Mucosa of rectum (tissue), 2 donors: Measurements from ENCODE around the gene ZNF804A.

Experiments used
- H3K27ac ChIP-seq, 2 donors: one replicate each; pipeline ENCODE4 v1.7.0; 2013; ENCODE audit warnings: inconsistent platforms in 2 of 2, low read depth in 2 of 2, low read length in 2 of 2
- H3K27me3 ChIP-seq, 2 donors: one replicate each; pipeline ENCODE4 v1.7.0; 2013; ENCODE audit warnings: low read length in 2 of 2; ENCODE audit not compliant: control insufficient read depth in 2 of 2, insufficient read depth in 2 of 2
- H3K36me3 ChIP-seq, 2 donors: one replicate each; pipeline ENCODE4 v1.7.0; 2013; ENCODE audit warnings: low read length in 2 of 2; ENCODE audit not compliant: control insufficient read depth in 2 of 2, insufficient read depth in 2 of 2
- H3K4me1 ChIP-seq, 2 donors: one replicate each; pipeline ENCODE4 v1.7.0; 2013; ENCODE audit warnings: low read length in 2 of 2, mild to moderate bottlenecking in 1 of 2; ENCODE audit not compliant: control insufficient read depth in 2 of 2, insufficient read depth in 2 of 2
- H3K4me3 ChIP-seq, 2 donors: one replicate each; pipeline ENCODE4 v1.7.0; 2013; ENCODE audit warnings: low read length in 2 of 2
- H3K9ac ChIP-seq, 2 donors: one replicate each; pipeline ENCODE4 v1.7.0; 2013; ENCODE audit warnings: low read length in 2 of 2, low read depth in 1 of 2, mild to moderate bottlenecking in 1 of 2
- H3K9me3 ChIP-seq, 2 donors: one replicate each; pipeline ENCODE4 v1.7.0; 2013; ENCODE audit warnings: low read length in 2 of 2; ENCODE audit not compliant: control insufficient read depth in 2 of 2
- donor health status: healthy.
- donor health status: Normal muscosa, but diverticular disease.

ZNF804A gene

DNA sequence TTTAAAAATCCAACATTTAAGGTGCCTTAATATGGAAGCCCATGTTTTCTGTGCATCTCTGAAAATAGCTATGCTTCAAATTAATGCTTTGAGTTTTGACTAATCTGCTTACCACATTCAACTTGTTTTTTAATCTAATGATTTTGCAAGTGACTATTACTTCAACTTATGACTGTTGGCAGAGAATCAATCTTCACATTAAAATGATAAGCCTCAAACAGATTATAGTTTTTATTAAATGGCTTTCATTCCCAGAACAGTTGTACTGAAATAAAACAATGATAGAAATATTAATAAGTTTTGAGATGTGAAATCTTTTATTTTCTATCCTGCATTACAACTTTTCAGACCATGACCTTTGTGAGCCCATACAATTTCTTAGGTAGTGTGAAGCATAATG is 347.5 kb downstream of the ZNF804A start:
- H3K4me1 ChIP-seq: no peaks in the 10 kb centered on the region
- no peak overlapping the region for H3K9ac ChIP-seq
- no peak overlapping the region for H3K4me3 ChIP-seq
- H3K27me3 ChIP-seq: no peaks in the 10 kb centered on the region
- no peak overlapping the region for H3K27ac ChIP-seq
- H3K36me3 ChIP-seq: no peaks in the 10 kb centered on the region
- no peaks in the 10 kb centered on the region for H3K9me3 ChIP-seq

- no peaks in the 10 kb centered on the region for H3K36me3 ChIP-seq
- H3K27me3 ChIP-seq: no peaks in the 10 kb centered on the region
- H3K4me3 ChIP-seq: no peak overlapping the region
- H3K9me3 ChIP-seq: no peaks in the 10 kb centered on the region
- no peak overlapping the region for H3K9ac ChIP-seq
- no peak overlapping the region for H3K27ac ChIP-seq
- no peaks in the 10 kb centered on the region for H3K4me1 ChIP-seq
Observed at GRCh38 chr2:184956856-184957255, 358.5 kb downstream of the ZNF804A start.

GRCh38 chr2:184971546-184972068 is 373.3 kb downstream of the ZNF804A start:
- no peak overlapping the region for H3K9ac ChIP-seq
- no peak overlapping the region for H3K4me3 ChIP-seq
- H3K36me3 ChIP-seq: no peaks in the 10 kb centered on the region
- no peaks in the 10 kb centered on the region for H3K27me3 ChIP-seq
- H3K9me3 ChIP-seq: no peaks in the 10 kb centered on the region
- no peaks in the 10 kb centered on the region for H3K4me1 ChIP-seq
- H3K27ac ChIP-seq: no peak overlapping the region
